Measurements from ENCODE around the gene ESRP2. TPM values are rescaled to one million over a fixed set of nuclear protein-coding genes. Genes with fewer than 3 reads are reported as not detected.

The ESRP2 gene
- total and polyA plus RNA-seq, 9 of the 15 experiments (the other 6 are each of a cell fraction or from before 2014, with no cell fraction given), result 0.05 to 0.15 (median 0.07) TPM; not detected in 6

DNA sequence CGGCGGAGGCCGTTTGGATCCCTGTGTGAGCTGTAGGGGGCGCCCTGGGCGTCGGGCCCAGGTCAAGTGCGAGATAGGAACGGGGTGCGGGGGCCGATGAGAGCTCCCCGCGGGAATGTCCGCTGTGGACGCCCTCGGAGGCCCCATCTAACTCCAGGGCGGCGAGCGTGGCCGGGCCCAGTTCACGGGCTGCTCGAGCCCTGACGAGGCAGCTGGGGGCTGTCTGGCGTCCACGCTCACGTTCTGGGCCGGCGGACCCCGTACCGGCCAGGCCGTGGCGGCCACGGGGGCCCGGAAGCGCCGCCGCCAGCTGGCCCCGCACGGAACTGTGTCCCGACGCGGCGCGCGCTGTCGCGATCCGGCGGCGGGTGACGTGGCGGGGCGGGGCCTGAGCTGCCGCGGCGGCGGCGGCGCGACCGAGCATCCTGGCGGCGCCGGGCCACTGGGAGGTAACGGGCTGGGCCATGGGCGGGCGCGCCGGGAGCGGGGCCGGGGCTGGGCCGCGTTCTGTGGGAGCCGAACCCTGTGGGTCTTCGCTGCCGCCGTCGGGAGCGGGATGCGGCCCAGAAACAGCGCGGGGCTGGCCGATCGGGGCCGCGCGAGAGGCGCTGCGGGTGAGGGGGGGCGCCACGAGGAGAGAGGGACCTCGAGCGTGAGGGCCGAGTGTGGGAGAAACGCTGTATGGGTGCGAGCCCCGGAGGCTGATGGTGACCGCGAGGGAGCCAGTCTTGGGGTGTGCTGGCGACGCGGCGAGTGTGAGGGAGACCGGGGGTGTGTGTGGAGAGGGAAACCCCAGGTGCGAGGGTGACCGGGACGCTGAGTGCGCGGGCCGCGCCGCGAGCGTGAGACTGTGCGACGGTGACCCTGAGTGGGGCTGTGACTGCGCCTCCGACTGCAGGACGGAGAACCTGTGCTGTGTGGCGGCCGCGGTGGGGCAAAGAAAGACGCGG lies 28.5 kb upstream of the ESRP2 start, which contains the start of gene SLC7A6 (continued):
- TF ChIP-seq, protein P1, sequence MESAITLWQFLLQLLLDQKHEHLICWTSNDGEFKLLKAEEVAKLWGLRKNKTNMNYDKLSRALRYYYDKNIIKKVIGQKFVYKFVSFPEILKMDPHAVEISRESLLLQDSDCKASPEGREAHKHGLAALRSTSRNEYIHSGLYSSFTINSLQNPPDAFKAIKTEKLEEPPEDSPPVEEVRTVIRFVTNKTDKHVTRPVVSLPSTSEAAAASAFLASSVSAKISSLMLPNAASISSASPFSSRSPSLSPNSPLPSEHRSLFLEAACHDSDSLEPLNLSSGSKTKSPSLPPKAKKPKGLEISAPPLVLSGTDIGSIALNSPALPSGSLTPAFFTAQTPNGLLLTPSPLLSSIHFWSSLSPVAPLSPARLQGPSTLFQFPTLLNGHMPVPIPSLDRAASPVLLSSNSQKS (CRISPR knock-in tag; IDR thresholded peaks at IDR 0.05), result no peak
- TF ChIP-seq KLF13 (tag; IDR thresholded peaks at IDR 0.05; ENCODE audit: borderline replicate concordance, low read depth), result no peak
- TF ChIP-seq ZKSCAN3 (CRISPR knock-in tag; IDR thresholded peaks at IDR 0.05), result no peak
- TF ChIP-seq, protein P2, sequence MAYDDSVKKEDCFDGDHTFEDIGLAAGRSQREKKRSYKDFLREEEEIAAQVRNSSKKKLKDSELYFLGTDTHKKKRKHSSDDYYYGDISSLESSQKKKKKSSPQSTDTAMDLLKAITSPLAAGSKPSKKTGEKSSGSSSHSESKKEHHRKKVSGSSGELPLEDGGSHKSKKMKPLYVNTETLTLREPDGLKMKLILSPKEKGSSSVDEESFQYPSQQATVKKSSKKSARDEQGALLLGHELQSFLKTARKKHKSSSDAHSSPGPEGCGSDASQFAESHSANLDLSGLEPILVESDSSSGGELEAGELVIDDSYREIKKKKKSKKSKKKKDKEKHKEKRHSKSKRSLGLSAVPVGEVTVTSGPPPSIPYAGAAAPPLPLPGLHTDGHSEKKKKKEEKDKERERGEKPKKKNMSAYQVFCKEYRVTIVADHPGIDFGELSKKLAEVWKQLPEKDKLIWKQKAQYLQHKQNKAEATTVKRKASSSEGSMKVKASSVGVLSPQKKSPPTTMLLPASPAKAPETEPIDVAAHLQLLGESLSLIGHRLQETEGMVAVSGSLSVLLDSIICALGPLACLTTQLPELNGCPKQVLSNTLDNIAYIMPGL (CRISPR knock-in tag; IDR thresholded peaks at IDR 0.05), result peak; percentile 6; the same call in 1 of the 2 replicates
- TF ChIP-seq CBX5 (IDR thresholded peaks at IDR 0.05; ENCODE audit: borderline replicate concordance, low read depth), result no peak
- no peak for TF ChIP-seq BCL6 (CRISPR knock-in tag; IDR thresholded peaks at IDR 0.05)
- no peak for TF ChIP-seq TAF7 (tag; IDR thresholded peaks at IDR 0.05)
- peak; percentile 87; the same call in 1 of the 2 replicates for TF ChIP-seq PREB (CRISPR knock-in tag; IDR thresholded peaks at IDR 0.05)
- TF ChIP-seq, protein P3, sequence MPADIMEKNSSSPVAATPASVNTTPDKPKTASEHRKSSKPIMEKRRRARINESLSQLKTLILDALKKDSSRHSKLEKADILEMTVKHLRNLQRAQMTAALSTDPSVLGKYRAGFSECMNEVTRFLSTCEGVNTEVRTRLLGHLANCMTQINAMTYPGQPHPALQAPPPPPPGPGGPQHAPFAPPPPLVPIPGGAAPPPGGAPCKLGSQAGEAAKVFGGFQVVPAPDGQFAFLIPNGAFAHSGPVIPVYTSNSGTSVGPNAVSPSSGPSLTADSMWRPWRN (IDR thresholded peaks at IDR 0.05; ENCODE audit: low read depth), result no peak
- no peak for TF ChIP-seq NFRKB (IDR thresholded peaks at IDR 0.05; ENCODE audit: low read depth)
- no peak for TF ChIP-seq MBD1 (CRISPR knock-in tag; IDR thresholded peaks at IDR 0.05)
- peak; percentile 47 to 62; a peak in 1 of 4 replicates for TF ChIP-seq TEAD1 (CRISPR knock-in tag; IDR thresholded peaks at IDR 0.05)
- TF ChIP-seq BDP1 (IDR thresholded peaks at IDR 0.05; ENCODE audit: insufficient read depth, insufficient read length), result no peak
- TF ChIP-seq TBL1XR1 (IDR thresholded peaks at IDR 0.05; ENCODE audit: low read length in 2 of 2), result no peak; a peak in 1 of 4 replicates
- TF ChIP-seq RBM15 (IDR thresholded peaks at IDR 0.05; ENCODE audit: insufficient read depth, low read length), result no peak
- no peak for TF ChIP-seq ZNF124 (CRISPR knock-in tag; IDR thresholded peaks at IDR 0.05)
- TF ChIP-seq TSC22D4 (tag; IDR thresholded peaks at IDR 0.05), result no peak
- peak; percentile 42; the same call in 1 of the 2 replicates for TF ChIP-seq NFIC (IDR thresholded peaks at IDR 0.05)
- TF ChIP-seq ZNF589 (CRISPR knock-in tag; IDR thresholded peaks at IDR 0.05; ENCODE audit: low read depth), result no peak
- TF ChIP-seq ASH1L (IDR thresholded peaks at IDR 0.05; ENCODE audit: borderline replicate concordance, low read depth, partially characterized antibody), result no peak
- TF ChIP-seq HDAC1 (IDR thresholded peaks at IDR 0.05), result peak in 1 of 2 experiments; percentile 77; a peak in 2 of 4 replicates
- TF ChIP-seq ZNF696 (CRISPR knock-in tag; conservative IDR thresholded peaks at IDR 0.05), result no peak

Measured in K562 (cell line).